HG03558 (cell line): ENCODE data around the gene PUS10.
"Not testable (repeated sequence)": the region's sequence is repeated elsewhere in the genome, so short reads cannot be mapped to it uniquely, and the experiment has no call there.

Experiments used
- ATAC-seq: cut with Tn5 transposase; IDR thresholded peaks from one replicate; pipeline ENCODE4 v1.9.1; 2021; ENCODE audit warnings: moderate number of reproducible peaks; ENCODE audit not compliant: unreplicated experiment; ENCODE audit errors: extremely low read depth

Gene PUS10

GRCh38 chr2:61017556-61018317, at the start of gene PUS10, which contains the start of gene PEX13:
PUS10 (minus strand) TSS chr2:61018255; CDS start chr2:61011890, 6,365 bp downstream.
PEX13 (plus strand) TSS chr2:61017720; CDS start chr2:61017760, 40 bp downstream.
- no peak for ATAC-seq

- ATAC-seq = peak; percentile 72
These were observed 48.0 kb upstream of the PUS10 start, which contains the start of gene SANBR for GRCh38 chr2:61065714-61066709. SANBR (plus strand) TSS chr2:61065871; CDS start chr2:61070351, 4,480 bp downstream.

GRCh38 chr2:61059382-61059781, 41.3 kb upstream of the PUS10 start:
- no peak for ATAC-seq

GRCh38 chr2:61057562-61057961, 39.5 kb upstream of the PUS10 start:
- ATAC-seq = no peak

- no peak for ATAC-seq
These were observed 37.5 kb upstream of the PUS10 start for GRCh38 chr2:61055557-61055956.

- ATAC-seq = no peak
These were observed 27.9 kb upstream of the PUS10 start for GRCh38 chr2:61045999-61046398.

GRCh38 chr2:61045226-61045625, 27.2 kb upstream of the PUS10 start:
- no peak for ATAC-seq

GRCh38 chr2:61044636-61045035, 26.6 kb upstream of the PUS10 start:
- no peak for ATAC-seq

- no peak for ATAC-seq
These were observed 24.8 kb upstream of the PUS10 start for GRCh38 chr2:61042807-61043206.

- not testable (repeated sequence) for ATAC-seq
These were observed 18.6 kb upstream of the PUS10 start for GRCh38 chr2:61036643-61037042.

- not testable (repeated sequence) for ATAC-seq
These were observed 16.5 kb upstream of the PUS10 start for GRCh38 chr2:61034592-61034991.

- ATAC-seq = no peak
These were observed 11.5 kb upstream of the PUS10 start for GRCh38 chr2:61029533-61029932.

GRCh38 chr2:61023670-61024069, 5.6 kb upstream of the PUS10 start:
- ATAC-seq = no peak

GRCh38 chr2:61021228-61021660, 3.2 kb upstream of the PUS10 start:
- no peak for ATAC-seq

- no peak for ATAC-seq
These were observed 743 bp upstream of the PUS10 start for GRCh38 chr2:61018798-61019197.

- no peak for ATAC-seq
These were observed 282 bp upstream of the PUS10 start for GRCh38 chr2:61018318-61018755.

GRCh38 chr2:61017003-61017555, 976 bp downstream of the PUS10 start:
- no peak for ATAC-seq

- no peak for ATAC-seq
These were observed 1.6 kb downstream of the PUS10 start for GRCh38 chr2:61016392-61017002.

- ATAC-seq = no peak
These were observed 2.1 kb downstream of the PUS10 start for GRCh38 chr2:61015976-61016375.

GRCh38 chr2:61014763-61015162, 3.3 kb downstream of the PUS10 start:
- no peak for ATAC-seq
